Hematopoietic multipotent progenitor cell treated with erythropoietin and hydrocortisone succinate and interleukin-3 and kit ligand, for 17 days (in vitro differentiated cells): ENCODE measurements around the gene MED9.

Experiments
- DNase-seq: peaks from one replicate; pipeline ENCODE4 v3.0.0-alpha.2; 2015; ENCODE audit warnings: low spot score

Gene MED9

DNA sequence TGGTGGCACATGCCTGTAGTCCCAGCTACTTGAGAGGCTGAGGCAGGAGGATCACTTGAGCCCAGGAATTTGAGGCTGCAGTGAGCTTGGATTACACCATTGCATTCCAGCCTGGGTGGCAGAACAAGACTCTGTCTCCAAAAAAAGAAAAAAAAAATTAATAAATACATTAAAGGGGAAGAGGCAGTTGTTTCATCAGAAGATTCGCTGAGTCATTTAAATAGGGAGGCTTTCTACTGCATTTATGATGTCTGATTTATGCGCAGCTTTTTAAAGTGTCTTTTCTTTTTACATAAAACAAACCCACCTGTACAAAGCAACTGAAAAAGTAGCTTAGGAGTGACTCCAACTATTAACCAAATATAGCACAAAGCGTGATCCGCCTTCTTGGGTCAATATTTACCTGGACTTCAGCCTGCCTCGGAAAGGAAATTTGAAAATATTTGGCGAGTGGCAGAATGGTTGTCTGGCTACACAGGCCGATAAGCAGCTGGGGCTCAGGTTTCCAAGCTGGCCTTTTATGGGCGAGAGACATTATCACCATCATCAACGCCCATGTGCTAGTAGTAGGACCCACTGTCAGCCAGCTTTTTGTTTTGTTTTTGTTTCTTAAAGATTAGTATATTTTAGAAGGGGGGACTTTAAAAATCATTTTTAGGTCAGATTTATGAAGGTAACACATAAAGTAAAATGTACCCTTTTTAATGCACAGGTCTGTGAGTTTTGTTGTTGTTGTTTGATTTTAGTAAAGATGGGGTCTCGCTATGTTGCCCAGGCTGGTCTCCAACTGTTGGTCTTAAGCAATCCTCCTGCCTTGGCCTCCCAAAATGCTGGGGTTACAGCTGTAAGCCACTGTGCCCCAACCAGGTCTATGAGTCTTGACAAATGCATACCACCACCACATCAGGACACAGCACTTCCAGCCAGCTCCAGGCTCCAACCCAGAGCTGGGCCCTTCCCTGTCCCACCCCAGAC lies 61.9 kb downstream of the MED9 start:
- no peak for DNase-seq

DNA sequence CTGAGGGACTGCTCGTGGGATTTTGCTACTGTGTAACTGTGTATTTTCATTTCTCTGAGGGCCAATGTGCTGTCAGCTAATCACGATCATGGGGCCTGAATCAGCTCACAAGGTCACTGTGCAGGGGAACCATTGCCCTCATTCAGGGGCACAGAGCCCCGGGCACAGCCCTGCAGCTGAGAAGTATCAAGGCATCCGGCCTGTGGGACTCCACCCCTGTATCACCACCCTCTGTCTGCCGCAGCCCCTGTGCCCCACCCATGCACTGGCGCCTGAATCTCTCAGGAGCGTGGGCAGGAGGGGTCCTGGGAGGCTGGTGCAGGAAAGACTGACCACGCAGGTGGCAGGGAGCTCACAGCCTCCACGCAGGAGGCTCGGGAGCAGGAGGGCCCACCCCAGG lies 62.8 kb downstream of the MED9 start:
- DNase-seq: no peak

GRCh38 chr17:17540278-17540906 lies 63.6 kb downstream of the MED9 start:
- DNase-seq: no peak

GRCh38 chr17:17540935-17541639 lies 64.3 kb downstream of the MED9 start:
- no peak for DNase-seq

GRCh38 chr17:17541640-17542001 lies 64.8 kb downstream of the MED9 start:
- DNase-seq: no peak
